Suprapubic skin (tissue), 4 donors: ENCODE results near the gene CDC25A. TPM values are rescaled to one million over a fixed set of nuclear protein-coding genes. Genes with fewer than 3 reads are reported as not detected.

Experiments used
- DNase-seq, 2 donors: peaks; one replicate each; pipeline ENCODE4 v3.0.0-alpha.2; 2019; ENCODE audit warnings: low spot score in 2 of 2
- H3K27ac ChIP-seq: fragments of 200-600 bp; sonication (generic); one replicate; pipeline ENCODE4 v1.5.1; 2019
- H3K27me3 ChIP-seq: fragments of 200-600 bp; sonication (generic); one replicate; pipeline ENCODE4 v1.5.1; 2019
- H3K36me3 ChIP-seq: fragments of 200-600 bp; sonication (generic); one replicate; pipeline ENCODE4 v1.5.1; 2019
- H3K4me1 ChIP-seq: fragments of 200-600 bp; sonication (generic); one replicate; pipeline ENCODE4 v1.5.1; 2019
- H3K4me3 ChIP-seq: fragments of 200-600 bp; sonication (generic); one replicate; pipeline ENCODE4 v1.5.1; 2019; ENCODE audit warnings: mild to moderate bottlenecking
- H3K9me3 ChIP-seq: fragments of 200-600 bp; sonication (generic); one replicate; pipeline ENCODE4 v1.5.1; 2019
- CTCF ChIP-seq, 2 donors: fragments of 200-600 bp in 1 of 2; fragments of 450-650 bp in 1 of 2; sonication (generic) in 1 of 2; IDR thresholded peaks; one replicate each; pipeline ENCODE4 v1.5.1; 2016 to 2019; ENCODE audit warnings: antibody characterized with exemption in 2 of 2, mild to moderate bottlenecking in 1 of 2, moderate library complexity in 1 of 2
- EP300 ChIP-seq: sonication (generic); formaldehyde crosslinking; IDR thresholded peaks from one replicate; pipeline ENCODE4 v1.6.1; 2017; ENCODE audit warnings: antibody characterized with exemption
- POLR2A ChIP-seq, 2 donors: fragments of 450-650 bp; IDR thresholded peaks; one replicate each; pipeline ENCODE4 v1.6.1; 2017; ENCODE audit warnings: antibody characterized with exemption in 2 of 2, mild to moderate bottlenecking in 2 of 2, moderate library complexity in 2 of 2
- POLR2AphosphoS5 ChIP-seq, 3 donors: sonication (generic); formaldehyde crosslinking; IDR thresholded peaks; one replicate each; pipeline ENCODE4 v1.6.1; 2017; ENCODE audit warnings: antibody characterized with exemption in 3 of 3
- WGBS: methylation state at CpG from one replicate; pipeline ENCODE4 v1.1.5; 2018; 5-methylcytosine and 5-hydroxymethylcytosine counted together
- total RNA-seq, 4 donors: library from RNA; depleted of rRNA; stranded (reverse); fragments of >200 nt; gene quantifications; one replicate each; pipeline ENCODE4 v1.1.0, GENCODE V29; 2016

Gene CDC25A
- total RNA-seq, 4 donors from 2014 or later, result 0.55 to 6.8 (median 0.98) TPM; not detected in 1

GRCh38 chr3:48185129-48185528, 3.1 kb downstream of the CDC25A start:
- WGBS, result 48% methylated on average over 4 of the region's 4 CpGs
- Histone ChIP-seq H3K36me3 (no peaks in the 10 kb centered on the region), H3K4me3 (no peak overlapping the region), H3K4me1 (peaks cover 18% of the 10 kb centered on the region), H3K27ac (no peak overlapping the region), H3K27me3 (no peaks in the 10 kb centered on the region), H3K9me3 (no peaks in the 10 kb centered on the region)
- DNase-seq, result no peak
- TF ChIP-seq CTCF (IDR thresholded peaks at IDR 0.05) (no peak), EP300 (no peak), POLR2AphosphoS5 (IDR thresholded peaks at IDR 0.05) (no peak), POLR2A (IDR thresholded peaks at IDR 0.05) (no peak)

GRCh38 chr3:48184299-48184698, 3.9 kb downstream of the CDC25A start:
- peaks cover 18% of the 10 kb centered on the region for H3K4me1 ChIP-seq
- H3K9me3 ChIP-seq, result no peaks in the 10 kb centered on the region
- TF ChIP-seq EP300 (no peak), POLR2A (IDR thresholded peaks at IDR 0.05) (no peak), POLR2AphosphoS5 (IDR thresholded peaks at IDR 0.05) (no peak)
- no peaks in the 10 kb centered on the region for H3K36me3 ChIP-seq
- no peak for DNase-seq
- no peak overlapping the region for H3K27ac ChIP-seq
- no peak overlapping the region for H3K4me3 ChIP-seq
- 73% methylated on average over 2 of the region's 2 CpGs for WGBS
- H3K27me3 ChIP-seq, result no peaks in the 10 kb centered on the region

- no peak for DNase-seq
- TF ChIP-seq POLR2A (IDR thresholded peaks at IDR 0.05) (no peak), POLR2AphosphoS5 (IDR thresholded peaks at IDR 0.05) (no peak), EP300 (no peak), CTCF (IDR thresholded peaks at IDR 0.05) (no peak)
- Histone ChIP-seq H3K9me3 (no peaks in the 10 kb centered on the region), H3K4me3 (no peak overlapping the region), H3K27me3 (no peaks in the 10 kb centered on the region), H3K27ac (no peak overlapping the region), H3K4me1 (no peaks in the 10 kb centered on the region), H3K36me3 (no peaks in the 10 kb centered on the region)
- WGBS, result 78% methylated on average over 5 of the region's 5 CpGs
Measured at GRCh38 chr3:48180531-48181253, 7.5 kb downstream of the CDC25A start.

- no peaks in the 10 kb centered on the region for H3K27me3 ChIP-seq
- no peak overlapping the region for H3K4me3 ChIP-seq
- WGBS, result 93% methylated on average over 5 of the region's 5 CpGs
- DNase-seq, result no peak
- TF ChIP-seq EP300, result no peak
- TF ChIP-seq POLR2A (IDR thresholded peaks at IDR 0.05), result no peak
- no peak for TF ChIP-seq POLR2AphosphoS5 (IDR thresholded peaks at IDR 0.05)
- TF ChIP-seq CTCF (IDR thresholded peaks at IDR 0.05), result no peak
- H3K4me1 ChIP-seq, result no peaks in the 10 kb centered on the region
- no peaks in the 10 kb centered on the region for H3K9me3 ChIP-seq
- no peaks in the 10 kb centered on the region for H3K36me3 ChIP-seq
- no peak overlapping the region for H3K27ac ChIP-seq
Measured at GRCh38 chr3:48180021-48180420, 8.2 kb downstream of the CDC25A start.

- Histone ChIP-seq H3K4me3 (no peak overlapping the region), H3K27ac (no peak overlapping the region), H3K9me3 (no peaks in the 10 kb centered on the region), H3K4me1 (no peaks in the 10 kb centered on the region), H3K27me3 (no peaks in the 10 kb centered on the region), H3K36me3 (no peaks in the 10 kb centered on the region)
- DNase-seq, result no peak
- WGBS, result 91% methylated on average over 2 of the region's 2 CpGs
- TF ChIP-seq POLR2AphosphoS5 (IDR thresholded peaks at IDR 0.05) (no peak), CTCF (IDR thresholded peaks at IDR 0.05) (no peak), POLR2A (IDR thresholded peaks at IDR 0.05) (no peak)
Measured at GRCh38 chr3:48178072-48178471, 10.1 kb downstream of the CDC25A start.
